Renal pelvis (tissue), 4 donors: ENCODE measurements around the gene RASGRF2. TPM values are rescaled to one million over a fixed set of nuclear protein-coding genes. Genes with fewer than 3 reads are reported as not detected.
"Not testable (repeated sequence)": the region's sequence is repeated elsewhere in the genome, so short reads cannot be mapped to it uniquely, and the experiment has no call there.

ENCODE experiments used
- DNase-seq: peaks from one replicate; pipeline ENCODE4 v3.0.0-alpha.2; 2013
- polyA plus RNA-seq, 3 donors: library from polyadenylated mRNA; unstranded; fragments of 120-200 nt; gene quantifications; one replicate each; pipeline ENCODE4 v1.2.1, GENCODE V29; 2013; ENCODE audit not compliant: insufficient read length in 3 of 3

The RASGRF2 gene
- polyA plus RNA-seq, 3 donors = 1.4 to 2.5 (median 2.1) TPM

- no peak for DNase-seq
Measured at GRCh38 chr5:81019748-81020147, 59.6 kb downstream of the RASGRF2 start.

- no peak for DNase-seq
Measured at GRCh38 chr5:81020478-81021167, 60.5 kb downstream of the RASGRF2 start.

GRCh38 chr5:81021486-81021885, 61.3 kb downstream of the RASGRF2 start:
- no peak for DNase-seq

DNA sequence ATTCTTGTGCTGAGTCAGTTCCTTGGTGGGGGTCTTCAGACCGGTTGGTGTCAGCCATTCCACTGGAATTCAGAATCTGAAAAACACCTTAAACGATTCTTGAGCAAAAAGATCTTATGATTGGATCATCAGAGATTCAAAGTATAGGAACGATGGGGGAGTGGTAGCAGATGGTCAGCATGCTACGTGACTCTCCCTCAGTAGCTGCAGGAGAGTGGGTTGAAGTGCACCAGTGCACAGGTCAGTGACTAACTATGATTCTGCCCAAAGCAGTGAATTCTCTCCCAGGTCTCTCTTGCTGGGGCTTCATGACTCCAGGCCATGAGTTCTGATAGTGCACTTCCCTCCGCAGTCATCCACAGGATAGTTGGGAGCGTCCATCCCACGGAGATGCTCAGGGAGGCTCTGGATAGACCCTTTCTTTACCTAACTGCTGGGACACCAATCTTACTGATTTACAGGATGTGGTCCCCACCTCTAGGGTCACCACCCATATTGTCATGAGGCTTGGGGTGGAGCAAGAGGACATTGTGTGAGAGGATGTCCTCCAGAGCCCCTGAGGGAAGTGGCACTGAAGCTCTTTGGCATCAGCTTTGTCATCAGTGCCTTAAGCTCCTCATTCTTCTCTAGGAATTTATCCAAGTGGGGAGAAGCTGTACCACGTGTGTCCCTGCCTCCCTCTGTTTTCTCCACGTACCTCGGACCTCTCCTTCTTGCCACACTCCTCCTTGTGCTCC, 62.0 kb downstream of the RASGRF2 start:
- no peak for DNase-seq

GRCh38 chr5:81022688-81023084, 62.5 kb downstream of the RASGRF2 start:
- DNase-seq = no peak

GRCh38 chr5:81023261-81023970, 63.3 kb downstream of the RASGRF2 start:
- DNase-seq = no peak

DNA sequence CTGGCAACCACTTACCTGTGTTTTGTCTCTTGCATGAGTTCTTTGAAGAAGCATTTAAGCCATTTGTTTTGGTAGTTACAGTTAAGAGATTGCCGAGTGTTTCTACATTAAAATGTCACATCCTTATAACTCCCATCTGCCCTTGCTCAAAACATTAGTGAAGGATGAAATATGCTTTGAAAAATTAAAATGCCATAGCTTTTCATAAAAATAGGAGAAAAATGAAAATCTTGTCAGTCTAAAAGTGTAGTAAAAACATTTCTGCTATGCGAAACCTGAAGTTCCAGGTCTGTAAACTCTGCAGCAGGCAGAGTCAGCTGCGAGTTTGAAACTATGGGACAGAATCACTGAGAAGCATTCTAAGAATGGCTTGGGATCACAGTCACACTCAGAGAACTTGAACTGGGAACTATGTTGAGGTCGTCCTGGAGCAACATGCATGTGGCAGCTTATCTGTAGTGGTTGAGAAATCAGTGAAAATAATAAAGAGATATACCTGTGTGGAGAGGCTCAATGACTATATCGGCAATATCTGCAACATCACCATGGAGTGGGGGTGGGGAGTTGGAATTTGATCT, 67.4 kb downstream of the RASGRF2 start:
- DNase-seq = peak; percentile 5

DNA sequence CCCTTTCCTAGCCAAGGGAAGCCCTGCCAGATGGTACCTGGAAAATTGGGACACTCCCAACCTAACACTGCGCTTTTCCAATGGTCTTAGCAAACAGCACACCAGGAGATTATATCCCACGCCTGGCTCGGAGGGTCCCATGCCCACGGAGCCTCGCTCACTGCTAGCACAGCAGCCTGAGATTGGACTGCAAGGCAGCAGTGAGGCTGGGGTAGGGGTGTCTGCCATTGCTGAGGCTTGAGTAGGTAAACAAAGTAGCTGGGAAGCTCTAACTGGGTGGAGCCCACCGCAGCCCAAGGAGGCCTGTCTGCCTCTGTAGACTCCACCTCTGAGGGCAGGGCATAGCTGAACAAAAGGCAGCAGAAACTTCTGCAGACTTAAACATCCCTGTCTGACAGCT, 68.7 kb downstream of the RASGRF2 start:
- not testable (repeated sequence) for DNase-seq

- DNase-seq = not testable (repeated sequence)
Measured at GRCh38 chr5:81029736-81030135, 69.6 kb downstream of the RASGRF2 start.

DNA sequence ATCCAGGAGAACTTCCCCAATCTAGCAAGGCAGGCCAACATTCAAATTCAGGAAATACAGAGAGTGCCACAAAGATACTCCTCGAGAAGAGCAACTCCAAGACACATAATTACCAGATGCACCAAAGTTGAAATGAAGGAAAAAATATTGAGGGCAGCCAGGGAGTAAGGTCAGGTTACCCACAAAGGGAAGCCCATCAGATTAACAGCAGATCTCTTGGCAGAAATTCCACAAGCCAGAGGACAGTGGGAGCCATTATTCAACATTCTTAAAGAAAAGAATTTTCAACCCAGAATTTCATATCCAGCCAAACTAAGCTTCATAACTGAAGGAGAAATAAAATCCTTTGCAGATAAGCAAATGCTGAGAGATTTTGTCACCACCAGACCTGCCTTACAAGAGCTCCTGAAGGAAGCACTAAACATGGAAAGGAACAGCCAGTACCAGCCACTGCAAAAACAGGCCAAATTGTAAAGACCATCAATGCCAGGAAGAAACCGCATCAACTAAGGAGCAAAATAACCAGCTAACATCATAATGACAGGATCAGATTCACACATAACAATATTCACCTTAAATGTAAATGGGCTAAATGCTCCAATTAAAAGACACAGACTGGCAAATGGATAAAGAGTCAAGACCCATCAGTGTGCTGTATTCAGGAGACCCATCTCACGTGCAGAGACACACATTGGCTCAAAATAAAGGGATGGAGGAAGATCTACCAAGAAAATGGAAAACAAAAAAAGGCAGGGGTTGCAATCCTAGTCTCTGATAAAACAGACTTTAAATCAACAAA, 70.3 kb downstream of the RASGRF2 start:
- not testable (repeated sequence) for DNase-seq

GRCh38 chr5:81035522-81035921, 75.4 kb downstream of the RASGRF2 start:
- no peak for DNase-seq

DNA sequence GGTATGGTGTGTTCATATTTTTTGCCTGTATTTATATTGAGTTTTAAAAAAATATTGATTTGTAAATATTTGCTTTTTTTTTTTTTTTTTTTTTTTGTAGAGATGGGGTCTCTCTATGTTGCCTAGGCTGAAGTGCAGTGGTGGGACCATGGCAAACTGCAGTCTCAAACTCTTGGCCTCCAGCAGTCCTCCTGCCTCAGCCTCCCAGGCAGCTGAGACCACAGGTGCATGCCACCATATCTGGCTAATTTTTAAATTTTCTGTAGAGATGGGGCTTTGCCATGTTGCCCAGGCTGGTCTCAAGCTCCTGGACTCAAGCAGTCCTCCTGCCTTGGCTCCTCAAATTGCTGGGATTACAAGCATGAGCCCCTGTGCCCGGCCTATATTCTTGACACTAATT, 78.3 kb downstream of the RASGRF2 start:
- DNase-seq = no peak

DNA sequence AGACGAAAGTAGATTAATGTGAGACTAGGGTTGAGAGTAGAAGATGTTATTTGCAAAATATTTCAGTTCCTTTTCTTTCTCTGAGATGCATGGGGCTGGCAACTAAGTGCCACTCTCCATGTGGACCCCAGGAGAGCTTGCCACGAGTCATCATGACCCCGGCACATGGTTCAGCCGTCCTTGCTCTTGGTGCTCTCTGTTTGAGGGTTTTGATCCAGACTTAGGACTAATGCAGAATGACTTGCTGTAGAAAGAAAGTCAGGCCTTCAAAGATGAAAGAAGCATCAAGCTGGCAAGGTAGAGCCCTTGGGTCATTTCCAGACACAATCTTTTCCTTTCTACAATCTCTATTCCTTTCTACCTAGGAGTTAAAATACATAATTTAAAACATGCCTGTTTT, 84.7 kb downstream of the RASGRF2 start:
- no peak for DNase-seq

DNA sequence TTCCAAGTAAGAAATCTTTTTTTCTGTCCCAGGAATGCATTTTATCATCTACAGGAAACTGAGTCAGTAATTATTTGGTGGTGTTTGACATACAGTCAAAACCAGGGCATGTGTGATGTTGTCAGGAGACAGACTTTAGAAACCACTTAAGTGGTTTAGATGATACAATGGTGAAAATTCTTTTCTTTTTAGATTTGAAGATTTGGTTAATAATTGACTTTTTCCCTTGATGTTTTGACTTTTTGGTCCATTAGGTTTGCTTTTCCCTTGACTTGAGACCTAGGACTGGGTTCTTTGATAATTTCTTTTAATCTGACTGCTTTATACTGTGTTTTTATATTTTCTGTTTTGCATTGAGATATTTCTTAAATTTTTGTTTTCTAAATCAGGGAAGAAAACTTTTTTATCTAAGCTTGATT, 85.2 kb downstream of the RASGRF2 start:
- no peak for DNase-seq

- no peak for DNase-seq
Measured at GRCh38 chr5:81046041-81046440, 85.9 kb downstream of the RASGRF2 start.

DNA sequence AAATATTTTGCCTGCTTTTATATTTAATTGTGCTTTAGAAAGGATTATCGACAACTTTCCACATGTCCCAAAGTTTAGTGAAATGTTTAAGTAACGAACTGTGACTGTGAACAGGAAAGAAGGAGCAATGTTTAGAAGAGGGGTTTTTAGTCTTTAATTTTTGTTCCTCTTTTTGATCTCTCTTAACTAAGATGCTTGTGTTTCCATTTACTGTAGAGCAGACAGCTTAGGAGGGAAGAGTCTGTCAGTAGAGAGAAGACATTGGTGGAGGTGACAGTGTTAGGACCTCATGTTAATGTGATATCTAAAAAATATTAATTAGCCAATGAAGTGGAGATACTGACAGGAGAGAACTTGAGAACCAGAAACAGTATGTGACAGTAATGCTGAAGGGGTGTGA, 92.2 kb downstream of the RASGRF2 start:
- DNase-seq = no peak

DNA sequence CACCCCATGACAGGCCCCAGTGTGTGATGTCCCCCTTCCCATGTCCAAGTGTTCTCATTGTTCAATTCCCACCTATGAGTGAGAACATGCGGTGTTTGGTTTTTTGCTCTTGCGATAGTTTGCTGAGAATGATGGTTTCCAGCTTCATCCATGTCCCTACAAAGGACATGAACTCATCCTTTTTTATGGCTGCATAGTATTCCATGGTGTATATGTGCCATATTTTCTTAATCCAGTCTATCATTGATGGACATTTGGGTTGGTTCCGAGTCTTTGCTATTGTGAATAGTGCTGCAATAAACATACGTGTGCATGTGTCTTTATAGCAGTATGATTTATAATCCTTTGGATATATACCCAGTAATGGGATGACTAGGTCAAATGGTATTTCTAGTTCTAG, 93.1 kb downstream of the RASGRF2 start:
- not testable (repeated sequence) for DNase-seq

DNA sequence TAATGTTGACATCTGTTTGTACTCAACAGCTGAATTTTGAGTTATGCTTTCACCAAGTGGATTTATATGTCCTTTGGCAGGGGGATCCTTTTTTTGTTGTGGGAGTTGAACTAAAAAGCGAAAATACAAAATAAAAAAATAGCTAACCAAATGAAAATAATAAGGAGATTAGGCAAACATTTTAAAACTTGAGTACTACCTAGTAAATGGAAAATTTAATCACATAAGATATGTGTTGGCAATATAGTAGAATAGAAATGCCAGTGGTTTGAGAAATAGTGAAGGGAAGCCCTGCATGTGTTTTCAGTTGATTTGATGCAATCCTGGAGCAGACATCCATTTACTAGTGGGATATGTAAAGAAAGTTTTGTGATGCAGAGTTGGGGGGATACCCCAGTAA, 98.0 kb downstream of the RASGRF2 start:
- DNase-seq = no peak

GRCh38 chr5:81065492-81065891, 105.3 kb downstream of the RASGRF2 start:
- no peak for DNase-seq

DNA sequence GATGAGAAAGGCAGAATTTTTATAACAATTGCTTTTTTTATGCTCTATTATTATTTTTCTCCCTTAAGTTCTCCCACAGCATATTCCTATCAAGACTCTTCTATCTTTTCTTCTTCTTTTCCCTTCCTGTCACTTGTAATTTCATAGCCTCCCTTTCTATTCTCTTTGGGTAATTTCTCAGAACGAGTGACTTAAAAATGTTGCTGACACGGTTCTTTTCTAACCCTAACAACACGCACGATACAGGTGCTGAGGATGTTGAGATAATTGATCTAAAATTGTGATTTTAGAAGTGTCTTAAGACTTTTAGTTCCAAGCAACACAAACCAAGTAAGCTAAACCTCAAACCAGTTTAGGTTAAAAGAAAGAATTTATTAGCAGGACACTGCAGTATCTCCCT, 105.9 kb downstream of the RASGRF2 start:
- DNase-seq = no peak

DNA sequence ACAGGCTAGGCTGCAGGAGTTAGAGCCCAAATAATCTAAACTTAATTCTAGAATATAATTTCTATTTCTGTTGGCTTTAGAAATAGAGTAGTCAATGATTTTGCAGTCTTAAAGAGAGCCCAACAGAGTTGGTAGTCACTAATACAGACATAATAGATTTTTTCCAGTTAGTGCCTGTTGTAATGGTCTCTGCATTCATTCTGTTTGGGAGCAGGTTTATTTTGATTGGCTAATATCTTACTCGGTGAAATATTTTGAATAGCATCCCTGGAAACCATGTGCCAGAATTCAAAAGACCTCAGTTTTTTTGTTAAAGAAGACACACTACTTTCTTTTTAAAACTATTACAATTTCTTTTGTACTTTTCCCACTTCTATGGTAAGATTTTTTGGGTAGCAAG, 107.2 kb downstream of the RASGRF2 start:
- DNase-seq = no peak

DNA sequence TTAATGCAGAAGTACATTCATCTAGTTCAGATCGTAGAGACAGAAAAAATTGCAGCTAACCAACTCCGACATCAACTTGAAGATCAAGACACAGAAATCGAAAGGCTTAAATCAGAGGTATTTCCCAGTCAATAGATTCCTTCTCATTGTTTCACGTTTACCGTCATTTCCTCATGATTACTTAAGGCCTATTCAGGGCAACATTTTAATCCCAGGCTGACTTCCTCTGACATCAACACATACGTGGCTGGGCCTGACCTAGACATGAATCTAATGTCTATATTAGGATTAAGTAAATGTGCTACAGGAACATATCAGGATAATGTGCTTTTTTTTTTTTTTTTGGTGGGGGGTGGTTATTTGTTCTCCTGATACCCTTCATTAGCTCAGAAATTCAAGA, 107.9 kb downstream of the RASGRF2 start:
- DNase-seq = no peak
